Kidney (tissue), 14 donors: ENCODE measurements around the gene HSPA1B. TPM values are rescaled to one million over a fixed set of nuclear protein-coding genes. Genes with fewer than 3 reads are reported as not detected.

ENCODE experiments used
- DNase-seq, 5 donors: peaks; one replicate each; pipeline ENCODE4 v3.0.0-alpha.2; 2013 to 2020
- FAIRE-seq: peaks from 2 replicates; lab custom pipeline; 2012; peaks lifted over from hg19 to GRCh38; lab: Jason Lieb, UNC
- H3K27ac ChIP-seq, 2 donors: one replicate each; pipeline ENCODE4 v1.7.0; 2013; ENCODE audit warnings: low read depth in 2 of 2, low read length in 2 of 2, inconsistent platforms in 1 of 2
- H3K27me3 ChIP-seq: one replicate; pipeline ENCODE4 v1.7.1; 2013; ENCODE audit warnings: low read length, inconsistent platforms; ENCODE audit not compliant: control insufficient read depth, insufficient read depth
- H3K36me3 ChIP-seq, 3 donors: one replicate each; pipeline versions ENCODE4 v1.7.0 to v1.7.1; 2013; ENCODE audit warnings: low read length in 3 of 3, control low read depth in 1 of 3, inconsistent platforms in 1 of 3; ENCODE audit not compliant: insufficient read depth in 3 of 3, control insufficient read depth in 2 of 3
- H3K4me1 ChIP-seq, 3 donors: one replicate each; pipeline versions ENCODE4 v1.7.0 to v1.7.1; 2013; ENCODE audit warnings: low read length in 3 of 3, inconsistent platforms in 1 of 3, low read depth in 1 of 3; ENCODE audit not compliant: control insufficient read depth in 2 of 3, insufficient read depth in 2 of 3
- H3K4me3 ChIP-seq, 3 donors: one replicate each; pipeline versions ENCODE4 v1.7.0 to v1.8.1; 2013; ENCODE audit warnings: low read length in 3 of 3, control low read depth in 1 of 3, inconsistent platforms in 1 of 3
- H3K9ac ChIP-seq, 3 donors: one replicate each; pipeline versions ENCODE4 v1.7.0 to v1.7.1; 2013; ENCODE audit warnings: low read length in 3 of 3, control low read depth in 1 of 3, inconsistent platforms in 1 of 3
- H3K9me3 ChIP-seq, 3 donors: one replicate each; pipeline versions ENCODE4 v1.7.0 to v1.7.1; 2013; ENCODE audit warnings: low read length in 3 of 3, control low read depth in 1 of 3, inconsistent platforms in 1 of 3; ENCODE audit not compliant: control insufficient read depth in 2 of 3, insufficient read depth in 1 of 3
- intact Hi-C: fragments of 100-400 bp; cut with DNase I; formaldehyde crosslinking; loops from one replicate; pipeline ENCODE4 v1.11.1; 2022
- polyA plus RNA-seq: library from polyadenylated mRNA; stranded (reverse); fragments of 350-450 nt; fragmentation: Illumina TruSeq; extraction: RNeasy Lipid Tissue Mini Kit (QIAGEN cat#74804); gene quantifications from one replicate; pipeline ENCODE4 v1.2.3, GENCODE V29; 2014; ENCODE audit warnings: low read depth, low replicate concordance; ENCODE audit not compliant: insufficient read depth
- total RNA-seq: library from RNA; stranded (reverse); fragmentation: NEBNext Ultra II Directional; extraction: Animal tissue kit (Norgen Biotek cat#: 25700); gene quantifications from one replicate; pipeline ENCODE4 v1.2.1, GENCODE V29; 2021
- TF ChIP-seq, protein P1 (sequence below): IDR thresholded peaks from 3 replicates; pipeline ENCODE4 v1.5.1; 2012; ENCODE audit warnings: mild to moderate bottlenecking, moderate library complexity, borderline replicate concordance; ENCODE audit not compliant: insufficient read depth; ENCODE audit errors: extremely low read depth
- donor health status: control.
- donor health status: control.
- donor health status: control.
- donor health status: control.
- donor health status: control.
- donor health status: DM: yes; HTN: yes; CAD: no.
- donor health status: Normal renal cell carcinoma (clear cell type).

HSPA1B gene
- total and polyA plus RNA-seq, 2 donors from 2014 or later, result 142 to 175 TPM

DNA sequence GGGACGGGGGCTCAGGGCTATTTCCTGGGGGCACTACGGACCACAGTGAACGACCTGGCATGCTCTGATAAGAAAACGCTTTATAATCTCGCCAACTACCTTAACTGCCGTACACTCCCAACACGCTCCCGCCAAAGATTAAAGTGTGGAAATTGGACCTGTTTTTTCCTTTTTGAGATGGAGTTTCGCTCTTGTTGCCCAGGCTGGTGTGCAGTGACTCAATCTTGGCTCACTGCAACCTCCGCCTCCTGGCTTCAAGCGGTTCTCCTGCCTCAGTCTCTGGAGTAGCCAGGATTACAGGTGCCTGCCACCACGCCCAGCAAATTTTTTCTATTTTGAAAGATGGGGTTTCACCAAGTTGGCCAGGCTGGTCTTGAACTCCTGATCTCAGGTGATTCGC, 51.6 kb downstream of the HSPA1B start:
- no peak for DNase-seq
- FAIRE-seq, result no peak
- H3K4me1 ChIP-seq, result peaks cover 0 to 8% (median 0%) of the 10 kb centered on the region in 3 donors
- no peaks in the 10 kb centered on the region for H3K27me3 ChIP-seq
- H3K9ac ChIP-seq, result no peak overlapping the region
- intact Hi-C loops, result no loop called here
- TF ChIP-seq, protein P1, sequence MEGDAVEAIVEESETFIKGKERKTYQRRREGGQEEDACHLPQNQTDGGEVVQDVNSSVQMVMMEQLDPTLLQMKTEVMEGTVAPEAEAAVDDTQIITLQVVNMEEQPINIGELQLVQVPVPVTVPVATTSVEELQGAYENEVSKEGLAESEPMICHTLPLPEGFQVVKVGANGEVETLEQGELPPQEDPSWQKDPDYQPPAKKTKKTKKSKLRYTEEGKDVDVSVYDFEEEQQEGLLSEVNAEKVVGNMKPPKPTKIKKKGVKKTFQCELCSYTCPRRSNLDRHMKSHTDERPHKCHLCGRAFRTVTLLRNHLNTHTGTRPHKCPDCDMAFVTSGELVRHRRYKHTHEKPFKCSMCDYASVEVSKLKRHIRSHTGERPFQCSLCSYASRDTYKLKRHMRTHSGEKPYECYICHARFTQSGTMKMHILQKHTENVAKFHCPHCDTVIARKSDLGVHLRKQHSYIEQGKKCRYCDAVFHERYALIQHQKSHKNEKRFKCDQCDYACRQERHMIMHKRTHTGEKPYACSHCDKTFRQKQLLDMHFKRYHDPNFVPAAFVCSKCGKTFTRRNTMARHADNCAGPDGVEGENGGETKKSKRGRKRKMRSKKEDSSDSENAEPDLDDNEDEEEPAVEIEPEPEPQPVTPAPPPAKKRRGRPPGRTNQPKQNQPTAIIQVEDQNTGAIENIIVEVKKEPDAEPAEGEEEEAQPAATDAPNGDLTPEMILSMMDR, result no peak
- peak overlapping the region in 1 of 2 donors; percentile 65 for H3K27ac ChIP-seq
- peak overlapping the region in 1 of 3 donors; percentile 56 for H3K4me3 ChIP-seq
- peaks cover 2 to 33% (median 18%) of the 10 kb centered on the region in 3 donors for H3K36me3 ChIP-seq
- H3K9me3 ChIP-seq, result no peaks in the 10 kb centered on the region

Other genes starting within 250 kb of the HSPA1B start
Only the 30 nearest of the 38 such genes appear.
- 4.6 TPM for gene APOM, start 171.8 kb upstream of the HSPA1B start, total RNA-seq
- gene APOM, start 171.8 kb upstream of the HSPA1B start, polyA plus RNA-seq, result 154 TPM
- gene C6orf47, start 167.0 kb upstream of the HSPA1B start, total RNA-seq, result 26.5 TPM
- gene C6orf47, start 167.0 kb upstream of the HSPA1B start, polyA plus RNA-seq, result 25.5 TPM
- 17.7 TPM for gene GPANK1, start 162.7 kb upstream of the HSPA1B start, total RNA-seq
- gene GPANK1, start 162.7 kb upstream of the HSPA1B start, polyA plus RNA-seq, result 28.6 TPM
- gene CSNK2B, start 161.7 kb upstream of the HSPA1B start, total RNA-seq, result 130 TPM
- 270 TPM for gene CSNK2B, start 161.7 kb upstream of the HSPA1B start, polyA plus RNA-seq
- gene LY6G5B, start 157.8 kb upstream of the HSPA1B start, total RNA-seq, result 15.1 TPM
- gene LY6G5B, start 157.8 kb upstream of the HSPA1B start, polyA plus RNA-seq, result 2.5 TPM
- 2.5 TPM for gene LY6G5C, start 146.7 kb upstream of the HSPA1B start, total RNA-seq
- 4.6 TPM for gene LY6G5C, start 146.7 kb upstream of the HSPA1B start, polyA plus RNA-seq
- 48.7 TPM for gene ABHD16A, start 124.4 kb upstream of the HSPA1B start, total RNA-seq
- gene ABHD16A, start 124.4 kb upstream of the HSPA1B start, polyA plus RNA-seq, result 50.2 TPM
- gene LY6G6F, start 120.9 kb upstream of the HSPA1B start, total RNA-seq, result not detected
- not detected for gene LY6G6F, start 120.9 kb upstream of the HSPA1B start, polyA plus RNA-seq
- not detected for gene LY6G6D, start 112.4 kb upstream of the HSPA1B start, total RNA-seq
- gene LY6G6D, start 112.4 kb upstream of the HSPA1B start, polyA plus RNA-seq, result not detected
- gene LY6G6C, start 106.0 kb upstream of the HSPA1B start, total RNA-seq, result not detected
- not detected for gene LY6G6C, start 106.0 kb upstream of the HSPA1B start, polyA plus RNA-seq
- gene MPIG6B, start 104.4 kb upstream of the HSPA1B start, total RNA-seq, result 0.60 TPM
- gene MPIG6B, start 104.4 kb upstream of the HSPA1B start, polyA plus RNA-seq, result not detected
- gene DDAH2, start 98.4 kb upstream of the HSPA1B start, total RNA-seq, result 98.9 TPM
- gene DDAH2, start 98.4 kb upstream of the HSPA1B start, polyA plus RNA-seq, result 147 TPM
- gene CLIC1, start 91.2 kb upstream of the HSPA1B start, total RNA-seq, result 456 TPM
- gene CLIC1, start 91.2 kb upstream of the HSPA1B start, polyA plus RNA-seq, result 489 TPM
- gene MSH5, start 87.7 kb upstream of the HSPA1B start, total RNA-seq, result 23.7 TPM
- gene MSH5, start 87.7 kb upstream of the HSPA1B start, polyA plus RNA-seq, result 14.4 TPM
- 6.5 TPM for gene SAPCD1, start 65.1 kb upstream of the HSPA1B start, total RNA-seq
- 6.8 TPM for gene SAPCD1, start 65.1 kb upstream of the HSPA1B start, polyA plus RNA-seq
- gene VWA7, start 50.4 kb upstream of the HSPA1B start, total RNA-seq, result 32.5 TPM
- 10.2 TPM for gene VWA7, start 50.4 kb upstream of the HSPA1B start, polyA plus RNA-seq
- 79.0 TPM for gene VARS1, start 32.0 kb upstream of the HSPA1B start, total RNA-seq
- 30.3 TPM for gene VARS1, start 32.0 kb upstream of the HSPA1B start, polyA plus RNA-seq
- gene LSM2, start 20.8 kb upstream of the HSPA1B start, total RNA-seq, result 41.6 TPM
- gene LSM2, start 20.8 kb upstream of the HSPA1B start, polyA plus RNA-seq, result 70.6 TPM
- gene HSPA1L, start 12.5 kb upstream of the HSPA1B start, total RNA-seq, result 1.7 TPM
- gene HSPA1L, start 12.5 kb upstream of the HSPA1B start, polyA plus RNA-seq, result 2.3 TPM
- 133 TPM for gene HSPA1A, start 12.2 kb upstream of the HSPA1B start, total RNA-seq
- 209 TPM for gene HSPA1A, start 12.2 kb upstream of the HSPA1B start, polyA plus RNA-seq
- gene NEU1, start 35.1 kb downstream of the HSPA1B start, total RNA-seq, result 66.9 TPM
- gene NEU1, start 35.1 kb downstream of the HSPA1B start, polyA plus RNA-seq, result 131 TPM
- gene SLC44A4, start 51.3 kb downstream of the HSPA1B start, total RNA-seq, result 137 TPM
- 37.4 TPM for gene SLC44A4, start 51.3 kb downstream of the HSPA1B start, polyA plus RNA-seq
- gene EHMT2, start 70.0 kb downstream of the HSPA1B start, total RNA-seq, result 40.5 TPM
- 35.3 TPM for gene EHMT2, start 70.0 kb downstream of the HSPA1B start, polyA plus RNA-seq
- gene ZBTB12, start 74.3 kb downstream of the HSPA1B start, total RNA-seq, result 3.4 TPM
- gene ZBTB12, start 74.3 kb downstream of the HSPA1B start, polyA plus RNA-seq, result 2.5 TPM
- 38.7 TPM for gene C2, start 100.0 kb downstream of the HSPA1B start, total RNA-seq
- gene C2, start 100.0 kb downstream of the HSPA1B start, polyA plus RNA-seq, result 84.0 TPM
- 200 TPM for gene CFB, start 118.4 kb downstream of the HSPA1B start, total RNA-seq
- gene CFB, start 118.4 kb downstream of the HSPA1B start, polyA plus RNA-seq, result 154 TPM
- 62.0 TPM for gene NELFE, start 131.2 kb downstream of the HSPA1B start, total RNA-seq
- gene NELFE, start 131.2 kb downstream of the HSPA1B start, polyA plus RNA-seq, result 83.0 TPM
- gene SKIC2, start 131.4 kb downstream of the HSPA1B start, total RNA-seq, result 67.8 TPM
- gene SKIC2, start 131.4 kb downstream of the HSPA1B start, polyA plus RNA-seq, result 55.0 TPM
- gene DXO, start 144.4 kb downstream of the HSPA1B start, total RNA-seq, result 21.3 TPM
- gene DXO, start 144.4 kb downstream of the HSPA1B start, polyA plus RNA-seq, result 26.0 TPM
- gene C4A, start 154.3 kb downstream of the HSPA1B start, total RNA-seq, result 250 TPM
- gene C4A, start 154.3 kb downstream of the HSPA1B start, polyA plus RNA-seq, result 521 TPM